ENCODE measurements around the gene C16orf78.
"Not testable (repeated sequence)": the region's sequence is repeated elsewhere in the genome, so short reads cannot be mapped to it uniquely, and the experiment has no call there.

The C16orf78 gene

GRCh38 chr16:49349446-49350168, 24.0 kb upstream of the C16orf78 start:
- DNase-seq: no peak

- DNase-seq: peak; percentile 45
Observed at GRCh38 chr16:49350265-49351095, 23.1 kb upstream of the C16orf78 start.

- no peak for DNase-seq
Observed at GRCh38 chr16:49351096-49351487, 22.5 kb upstream of the C16orf78 start.

GRCh38 chr16:49352892-49353291, 20.7 kb upstream of the C16orf78 start:
- DNase-seq: no peak

GRCh38 chr16:49353680-49354079, 19.9 kb upstream of the C16orf78 start:
- DNase-seq: no peak

DNA sequence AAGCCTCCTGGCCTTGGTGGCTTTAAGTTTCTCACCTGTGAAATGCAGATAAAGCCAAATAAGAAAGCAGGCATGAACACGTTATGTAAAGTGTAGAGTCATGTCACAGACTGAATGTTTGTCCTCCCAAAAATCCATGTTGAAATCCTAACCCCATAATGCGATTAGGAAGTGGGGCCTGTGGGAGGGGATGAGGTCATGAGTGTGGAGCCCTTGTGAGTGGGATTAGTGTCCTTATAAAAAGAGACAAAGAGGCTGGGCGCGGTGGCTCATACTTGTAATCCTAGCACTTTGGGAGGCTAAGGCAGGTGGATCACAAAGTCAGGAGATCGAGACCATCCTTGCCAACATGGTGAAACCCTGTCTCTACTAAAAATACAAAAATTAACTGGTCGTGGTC, 19.5 kb upstream of the C16orf78 start:
- DNase-seq: no peak

DNA sequence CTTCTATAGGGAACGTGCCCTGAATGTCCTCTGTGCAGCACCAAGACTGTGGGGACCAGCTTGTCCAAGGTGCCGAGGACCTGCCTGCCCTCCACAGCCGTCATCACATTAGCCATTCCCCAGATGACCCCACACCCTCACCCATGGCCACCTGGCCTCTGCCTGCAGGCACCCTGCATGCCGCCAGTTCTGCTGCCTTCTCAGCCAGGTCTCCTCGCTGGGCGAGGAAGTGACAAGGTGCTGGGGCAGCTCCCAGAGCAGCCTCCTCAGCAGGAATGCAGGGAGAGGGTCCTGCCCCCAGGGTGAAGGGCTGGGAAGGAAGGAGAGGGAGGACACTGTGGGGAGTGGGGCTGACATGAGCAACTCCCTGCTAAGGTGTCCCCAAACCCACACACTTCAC, 18.6 kb upstream of the C16orf78 start:
- no peak for DNase-seq

- no peak for DNase-seq
Observed at GRCh38 chr16:49355933-49356665, 17.5 kb upstream of the C16orf78 start.

DNA sequence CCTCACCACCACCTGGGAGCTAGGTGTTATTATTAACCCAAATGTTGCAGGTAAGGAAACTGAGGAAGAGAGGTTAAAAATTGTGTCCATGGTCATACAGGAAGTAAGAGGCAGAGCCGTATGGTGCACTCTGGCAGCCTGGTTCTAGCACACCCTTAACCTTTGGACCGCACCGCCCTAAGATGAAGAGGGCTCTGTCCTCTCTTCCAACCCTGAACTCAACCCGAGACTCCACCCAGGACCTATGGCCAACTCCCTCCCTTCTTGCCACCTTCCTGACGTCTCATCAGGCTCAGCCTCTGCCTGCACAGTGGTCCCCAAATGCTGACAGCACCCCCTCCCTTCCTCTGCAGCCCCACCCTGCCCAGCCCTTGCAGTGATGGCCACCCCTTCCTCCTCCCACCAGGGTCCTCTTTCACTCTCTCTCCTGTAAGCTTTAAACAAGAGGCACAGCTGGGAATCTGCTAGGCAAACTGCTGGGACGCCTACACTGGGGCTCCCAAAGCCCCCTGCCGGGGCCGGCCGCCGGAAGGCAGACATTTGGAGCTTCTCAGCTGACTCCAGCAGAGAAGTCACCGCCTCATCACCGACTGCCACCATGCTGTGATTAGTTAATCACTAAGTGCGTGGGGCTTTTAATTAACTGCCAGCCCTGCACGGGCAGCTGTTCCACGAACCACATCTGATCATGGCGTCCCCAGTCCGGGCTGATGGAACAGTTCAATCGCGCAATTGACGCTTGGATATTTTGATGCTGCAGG, 16.7 kb upstream of the C16orf78 start:
- no peak for DNase-seq

- DNase-seq: no peak
Observed at GRCh38 chr16:49359591-49359990, 14.0 kb upstream of the C16orf78 start.

GRCh38 chr16:49361731-49362130, 11.9 kb upstream of the C16orf78 start:
- not testable (repeated sequence) for DNase-seq

DNA sequence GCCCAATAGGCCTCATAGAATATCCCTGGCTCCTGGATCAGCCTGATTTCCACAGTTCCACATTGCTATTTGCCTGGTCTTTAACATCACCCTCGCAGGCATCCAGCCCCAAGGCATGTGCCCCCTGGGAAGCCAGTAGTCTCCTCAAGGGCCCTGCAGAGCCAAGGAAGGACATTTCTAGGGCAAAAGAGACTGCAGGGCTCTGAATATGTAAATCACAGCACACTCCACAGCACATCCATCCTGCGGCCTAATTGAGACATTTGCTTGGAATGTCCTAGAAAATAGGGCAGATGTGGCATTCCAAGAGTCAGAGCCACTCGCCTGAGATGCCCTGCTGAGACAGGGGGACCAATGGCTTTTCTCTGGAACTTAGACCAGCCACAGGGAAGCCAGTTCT, 11.4 kb upstream of the C16orf78 start:
- no peak for DNase-seq

DNA sequence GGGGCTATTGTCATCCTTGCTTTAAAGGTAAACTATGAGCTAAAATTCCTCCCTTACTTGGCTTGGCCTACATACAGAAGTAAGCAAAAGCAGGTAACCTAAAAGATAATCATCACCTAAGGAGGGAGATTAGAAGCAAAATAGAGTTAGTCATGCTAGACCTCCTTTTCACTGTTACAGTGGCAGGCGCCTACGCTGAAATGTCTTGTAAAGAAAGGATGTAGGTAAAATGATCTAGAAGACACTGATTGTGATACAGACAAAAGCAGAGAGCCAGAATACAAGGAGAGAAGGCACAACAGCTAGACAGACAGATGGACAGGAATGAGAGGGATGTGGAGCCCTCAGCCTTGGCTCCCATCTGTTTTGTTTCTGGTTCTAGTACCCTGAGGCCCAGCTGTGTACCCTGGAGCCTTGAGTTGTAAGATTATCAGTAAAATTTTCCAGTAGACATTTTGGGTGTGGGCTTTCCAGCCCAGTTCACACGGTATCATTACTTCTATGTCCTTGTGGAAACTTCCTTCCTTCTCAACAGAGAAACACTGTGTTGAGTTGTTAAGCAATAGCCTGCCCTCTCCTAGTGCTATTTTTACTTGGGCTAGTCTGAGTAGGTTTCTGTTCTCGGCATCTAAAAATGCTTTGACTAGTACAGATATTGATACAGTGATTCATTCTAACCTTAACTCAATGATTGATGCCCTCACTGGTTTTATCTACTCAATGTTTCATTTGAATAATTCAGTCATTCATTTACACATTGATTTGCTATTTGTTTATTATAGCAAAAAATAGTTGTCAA, 7.7 kb upstream of the C16orf78 start:
- DNase-seq: no peak

DNA sequence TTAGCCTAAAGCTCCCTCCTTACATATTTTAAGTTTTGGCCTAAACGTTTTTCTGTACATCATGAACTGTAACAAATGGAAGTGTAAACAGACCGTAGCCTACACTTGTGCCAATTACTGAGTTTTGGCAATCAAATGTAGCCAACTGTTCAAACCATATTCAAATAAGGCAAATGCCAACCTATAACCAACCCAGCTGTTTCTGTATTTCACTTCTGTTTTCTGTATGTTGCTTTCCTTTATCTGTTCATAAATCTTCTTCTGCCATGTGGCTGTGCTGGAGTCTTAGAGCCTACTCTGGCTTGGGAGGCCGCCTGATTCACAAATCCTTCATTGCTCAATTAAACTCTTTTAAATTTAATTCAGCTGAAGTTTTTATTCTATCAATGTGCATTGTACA, 6.9 kb upstream of the C16orf78 start:
- DNase-seq: no peak

DNA sequence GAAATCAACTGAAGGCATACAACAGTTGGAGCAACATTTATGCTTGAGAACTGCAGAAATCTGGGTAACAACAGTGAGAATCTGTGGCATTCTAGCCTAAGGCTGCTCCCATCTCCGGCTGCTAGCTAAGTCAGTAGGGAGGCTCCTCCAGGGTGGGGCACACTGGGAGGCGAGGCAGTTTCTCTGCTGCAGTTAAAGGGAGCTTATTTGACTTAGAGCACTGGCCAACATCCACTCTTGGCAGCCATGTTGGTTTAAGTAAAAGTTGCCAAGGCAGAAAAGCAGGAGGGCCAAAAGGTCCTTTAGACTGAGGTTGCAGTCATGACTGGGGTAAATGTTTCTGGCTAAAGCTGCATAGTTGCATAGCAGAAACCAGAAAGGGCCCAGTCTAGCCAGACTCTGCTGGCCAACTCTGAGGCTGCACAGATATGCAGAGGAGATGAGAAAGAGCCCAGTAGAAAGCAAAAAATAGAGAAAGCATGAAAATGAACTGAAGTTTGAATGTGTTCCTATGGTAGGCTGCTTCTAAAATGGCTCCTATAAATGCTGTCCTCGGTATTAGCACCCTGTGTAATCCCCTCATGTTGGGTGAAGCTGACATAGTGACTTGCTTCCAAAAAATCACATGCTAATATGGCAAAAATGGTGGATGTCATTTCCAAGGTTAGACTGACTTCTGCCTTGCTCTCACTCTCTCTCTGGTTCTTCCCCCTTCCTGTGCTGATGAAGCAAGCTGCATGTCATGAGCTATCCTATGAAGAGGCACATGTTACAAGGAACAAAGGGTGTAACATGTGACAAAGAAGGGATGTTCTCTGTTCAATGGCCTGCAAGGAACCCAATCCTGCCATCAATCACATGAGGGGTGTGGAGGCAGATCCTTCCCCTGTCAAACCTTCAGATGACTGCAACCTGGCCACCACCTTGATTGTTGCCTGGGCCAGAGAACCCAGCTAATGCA, 3.7 kb upstream of the C16orf78 start:
- DNase-seq: no peak

DNA sequence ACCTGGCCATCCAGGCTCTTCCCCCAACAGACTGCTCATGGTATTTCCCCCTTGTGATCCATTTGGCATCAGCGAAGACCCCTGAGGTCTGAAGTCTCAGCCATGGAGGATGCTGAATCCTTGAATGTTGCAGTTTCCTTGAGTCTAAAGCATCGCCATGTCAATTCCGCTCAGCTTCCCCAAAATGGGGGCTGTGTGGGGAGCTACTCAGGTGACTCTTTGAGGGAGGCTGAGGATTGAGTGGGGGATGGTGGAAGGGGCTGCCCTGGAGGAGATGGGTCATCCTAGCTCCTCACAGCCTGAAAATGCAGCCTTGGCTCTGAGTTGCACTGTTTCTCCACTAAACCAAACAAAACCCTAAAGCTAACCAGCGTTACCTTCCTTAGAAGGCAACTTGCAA, 2.6 kb downstream of the C16orf78 start:
- DNase-seq: no peak

DNA sequence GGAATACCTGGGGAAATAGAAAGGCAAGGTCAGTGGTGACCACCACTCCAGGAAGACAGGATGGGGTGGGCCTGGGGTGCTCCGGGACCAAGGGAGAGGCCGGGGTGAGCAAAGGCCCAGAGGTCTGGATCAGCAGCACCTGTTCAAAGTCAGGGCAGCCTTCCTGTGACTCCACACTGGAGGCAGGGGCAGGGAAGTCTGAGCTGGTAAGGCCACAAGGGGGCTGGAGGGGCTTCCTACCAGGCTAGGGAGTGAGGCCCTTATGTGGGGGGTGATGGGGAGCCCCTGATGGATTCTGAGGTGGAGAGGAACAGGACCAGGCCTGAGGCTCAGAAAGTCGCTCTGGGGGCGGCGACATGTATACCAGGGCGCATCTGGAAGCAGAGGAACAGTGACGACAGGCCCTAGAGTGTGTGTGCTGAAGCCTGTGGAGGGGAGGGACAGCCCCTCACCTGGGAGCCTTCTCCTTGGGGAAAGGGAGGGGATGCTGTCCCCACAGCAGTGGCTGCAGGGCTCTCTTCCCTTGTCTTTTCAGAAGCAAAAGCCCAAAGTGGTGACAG, 3.7 kb downstream of the C16orf78 start:
- DNase-seq: no peak

- no peak for DNase-seq
Observed at GRCh38 chr16:49378238-49378637, 4.6 kb downstream of the C16orf78 start.

GRCh38 chr16:49378816-49379215, 5.2 kb downstream of the C16orf78 start:
- no peak for DNase-seq

- DNase-seq: no peak
Observed at GRCh38 chr16:49382916-49383315, 9.3 kb downstream of the C16orf78 start.
